Activated T-cell treated with anti-CD3 and anti-CD28 coated beads, Interleukin-2, amount 50 U/mL, for 24 hours (primary cell): ENCODE measurements around the gene HS3ST4.
"Not testable (repeated sequence)": the region's sequence is repeated elsewhere in the genome, so short reads cannot be mapped to it uniquely, and the experiment has no call there.

ENCODE experiments used
- DNase-seq: peaks from one replicate; pipeline ENCODE4 v3.0.0-alpha.2; 2020
- H3K27ac Mint-ChIP-seq: 2 replicates; pipeline ENCODE4 v1.8.0; 2020; ENCODE audit warnings: mild to moderate bottlenecking, mixed read lengths
- H3K27me3 Mint-ChIP-seq: 2 replicates; pipeline ENCODE4 v1.8.0; 2020; ENCODE audit warnings: mixed read lengths
- H3K36me3 Mint-ChIP-seq: 2 replicates; pipeline ENCODE4 v1.8.0; 2020; ENCODE audit warnings: low read depth, mixed read lengths
- H3K4me1 Mint-ChIP-seq: 2 replicates; pipeline ENCODE4 v1.8.0; 2020; ENCODE audit warnings: low read depth, mixed read lengths
- H3K4me3 Mint-ChIP-seq: 2 replicates; pipeline ENCODE4 v1.8.0; 2020; ENCODE audit warnings: mild to moderate bottlenecking, moderate library complexity, mixed read lengths
- H3K9me3 Mint-ChIP-seq: 2 replicates; pipeline ENCODE4 v1.8.0; 2020; ENCODE audit warnings: mixed read lengths

Gene HS3ST4

DNA sequence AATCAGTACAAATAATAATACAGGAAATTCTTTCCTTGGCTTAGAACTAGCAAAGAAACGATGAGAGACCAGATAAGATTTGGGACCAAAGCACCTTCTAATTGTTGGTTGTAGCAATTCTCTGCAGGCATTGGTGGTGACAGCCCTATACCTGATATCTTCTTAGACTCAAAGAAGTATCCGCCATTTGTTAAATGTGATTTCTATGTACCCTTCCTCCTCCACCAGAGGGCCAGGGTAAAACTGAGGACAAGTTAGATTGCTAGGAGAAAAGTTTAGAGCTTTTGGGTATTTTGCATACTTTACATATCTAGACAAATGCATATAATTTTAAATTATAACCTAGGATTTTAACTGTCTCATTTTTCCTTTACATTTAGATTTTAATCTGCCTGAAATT lies 304.3 kb downstream of the HS3ST4 start:
- Mint-ChIP-seq H3K27me3 (peaks cover 5% of the 10 kb centered on the region), H3K4me1 (no peaks in the 10 kb centered on the region), H3K9me3 (no peaks in the 10 kb centered on the region), H3K4me3 (no peak overlapping the region), H3K27ac (no peak overlapping the region), H3K36me3 (no peaks in the 10 kb centered on the region)
- no peak for DNase-seq

DNA sequence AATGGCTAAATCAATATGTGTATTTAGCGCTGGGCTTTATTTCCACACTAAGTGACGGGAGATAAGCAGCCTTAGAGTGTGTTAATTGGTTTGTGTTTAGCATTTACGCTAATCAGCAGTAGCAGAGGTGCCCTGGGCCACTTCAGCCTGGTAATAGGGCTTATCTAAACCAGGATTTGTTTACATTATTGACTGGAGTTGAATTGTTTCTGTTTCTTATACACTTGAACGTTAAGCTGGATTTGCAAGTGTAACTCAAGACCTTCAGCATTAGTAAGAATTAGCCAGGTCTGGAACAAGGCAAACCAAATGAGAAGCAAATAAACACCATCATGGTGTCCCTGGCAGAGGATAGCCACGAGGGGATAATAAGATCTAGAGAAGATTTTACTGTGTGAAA lies 313.6 kb downstream of the HS3ST4 start:
- Mint-ChIP-seq H3K4me3 (no peak overlapping the region), H3K27me3 (peaks cover 21% of the 10 kb centered on the region), H3K4me1 (no peaks in the 10 kb centered on the region), H3K9me3 (peaks cover 2% of the 10 kb centered on the region), H3K36me3 (no peaks in the 10 kb centered on the region), H3K27ac (no peak overlapping the region)
- DNase-seq, result no peak

DNA sequence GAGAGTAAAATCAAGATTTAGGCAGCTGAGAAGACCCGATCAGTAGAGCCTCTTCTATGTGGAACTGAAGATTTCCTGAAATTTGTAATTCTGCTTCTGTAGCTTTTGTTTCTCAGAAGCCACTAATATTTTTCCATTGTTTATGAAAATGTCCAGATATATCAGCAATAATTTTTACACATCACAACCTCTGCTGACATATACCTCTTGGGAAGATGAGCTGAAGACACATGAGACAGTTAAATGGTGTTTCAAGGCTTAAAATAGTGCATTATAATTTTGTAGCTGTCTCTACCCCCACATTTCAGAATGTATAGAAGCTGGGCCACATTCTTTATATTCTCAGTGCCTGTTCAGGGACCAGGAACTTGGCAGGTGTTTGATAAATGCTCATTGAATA lies 320.6 kb downstream of the HS3ST4 start:
- Mint-ChIP-seq H3K27ac (no peak overlapping the region), H3K27me3 (no peaks in the 10 kb centered on the region), H3K9me3 (peaks cover 15% of the 10 kb centered on the region), H3K4me1 (no peaks in the 10 kb centered on the region), H3K36me3 (no peaks in the 10 kb centered on the region), H3K4me3 (no peak overlapping the region)
- no peak for DNase-seq

DNA sequence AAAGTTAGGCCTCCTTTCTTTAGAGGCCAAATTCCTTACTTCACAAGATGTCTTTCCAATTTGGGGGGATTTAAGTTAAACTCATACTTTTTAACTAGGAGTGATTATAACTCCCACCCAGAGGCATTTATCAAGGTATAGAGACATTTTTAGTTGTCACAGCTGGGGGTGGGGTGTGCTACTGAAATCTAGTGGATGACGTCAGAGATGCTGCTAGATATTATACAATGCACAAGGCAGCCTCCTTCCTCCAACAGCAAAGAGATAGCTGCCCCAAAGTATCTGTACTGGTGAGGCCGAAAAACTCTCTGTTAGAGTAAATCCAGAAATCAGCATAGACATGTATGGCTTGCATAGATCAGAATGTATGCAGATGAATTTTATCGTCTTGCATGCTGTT lies 324.0 kb downstream of the HS3ST4 start:
- DNase-seq, result no peak
- Mint-ChIP-seq H3K4me1 (no peaks in the 10 kb centered on the region), H3K4me3 (no peak overlapping the region), H3K9me3 (peaks cover 15% of the 10 kb centered on the region), H3K36me3 (no peaks in the 10 kb centered on the region), H3K27ac (no peak overlapping the region), H3K27me3 (peaks cover 8% of the 10 kb centered on the region)

DNA sequence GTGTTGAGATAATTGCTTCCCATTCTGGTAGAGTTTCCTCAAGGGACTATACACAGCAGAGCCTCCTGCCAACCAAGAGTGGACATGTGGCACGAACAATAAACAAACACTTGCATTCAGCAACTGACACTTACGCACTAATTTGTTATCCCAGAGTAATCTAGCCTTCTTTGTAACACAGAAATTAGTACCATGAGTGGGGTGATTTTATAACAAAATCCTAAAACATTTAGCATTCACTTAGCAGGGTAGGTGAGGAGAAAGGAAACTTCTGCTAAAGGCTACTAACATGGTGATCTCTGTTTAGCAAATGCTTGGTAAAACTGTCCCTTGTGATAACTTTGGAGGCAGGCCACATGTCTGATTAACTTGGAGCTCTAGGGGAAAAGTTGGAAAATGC lies 325.2 kb downstream of the HS3ST4 start:
- Mint-ChIP-seq H3K4me3 (no peak overlapping the region), H3K36me3 (no peaks in the 10 kb centered on the region), H3K9me3 (peaks cover 15% of the 10 kb centered on the region), H3K27me3 (peaks cover 11% of the 10 kb centered on the region), H3K4me1 (no peaks in the 10 kb centered on the region), H3K27ac (no peak overlapping the region)
- no peak for DNase-seq

DNA sequence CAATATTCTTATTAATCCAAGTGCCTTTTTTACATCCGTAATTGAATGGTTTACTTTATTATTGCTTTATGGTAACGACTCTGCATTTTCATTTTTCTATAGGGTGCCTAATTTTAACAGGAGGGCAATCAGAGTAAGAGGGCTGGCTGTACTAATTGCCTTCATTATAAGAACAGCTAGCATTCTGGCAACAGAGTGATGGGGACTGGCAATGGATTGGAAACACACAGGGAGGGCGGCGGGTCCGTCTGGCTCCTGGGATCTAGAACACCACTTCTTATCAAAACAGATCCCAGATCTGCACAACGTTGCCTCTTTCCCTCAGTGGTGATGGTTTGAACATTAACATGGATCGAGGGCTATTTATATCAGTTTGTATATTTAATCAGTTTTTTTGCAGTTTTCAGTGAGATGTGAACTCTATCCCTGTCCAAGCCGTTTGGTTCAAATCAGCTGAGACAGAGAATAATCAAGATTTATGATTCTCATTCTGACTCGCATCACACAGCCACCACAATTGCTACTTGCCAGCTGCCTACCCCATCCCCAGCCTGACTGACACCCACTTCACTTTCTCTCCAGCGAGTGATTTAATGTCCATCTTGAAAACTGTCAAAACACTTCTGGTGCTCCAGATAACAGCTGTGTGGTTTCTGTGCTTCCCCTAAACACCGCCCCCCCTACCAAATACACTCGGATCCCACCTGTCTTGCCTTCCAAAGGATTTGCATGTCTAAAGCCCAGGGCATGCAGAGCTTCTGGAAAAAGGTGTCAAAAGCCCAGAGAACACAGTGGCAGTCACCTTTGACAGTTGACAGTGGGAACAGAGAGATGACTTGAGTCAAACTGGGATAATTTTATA lies 327.9 kb downstream of the HS3ST4 start:
- Mint-ChIP-seq H3K36me3 (no peaks in the 10 kb centered on the region), H3K27me3 (peaks cover 11% of the 10 kb centered on the region), H3K9me3 (peaks cover 12% of the 10 kb centered on the region), H3K4me1 (no peaks in the 10 kb centered on the region), H3K27ac (no peak overlapping the region), H3K4me3 (no peak overlapping the region)
- DNase-seq, result no peak

GRCh38 chr16:26026709-26027450 lies 335.1 kb downstream of the HS3ST4 start:
- DNase-seq, result no peak
- peaks cover 5% of the 10 kb centered on the region for H3K27me3 Mint-ChIP-seq
- no peak overlapping the region for H3K27ac Mint-ChIP-seq
- no peak overlapping the region for H3K4me3 Mint-ChIP-seq
- no peaks in the 10 kb centered on the region for H3K36me3 Mint-ChIP-seq
- H3K4me1 Mint-ChIP-seq, result no peaks in the 10 kb centered on the region
- no peaks in the 10 kb centered on the region for H3K9me3 Mint-ChIP-seq

DNA sequence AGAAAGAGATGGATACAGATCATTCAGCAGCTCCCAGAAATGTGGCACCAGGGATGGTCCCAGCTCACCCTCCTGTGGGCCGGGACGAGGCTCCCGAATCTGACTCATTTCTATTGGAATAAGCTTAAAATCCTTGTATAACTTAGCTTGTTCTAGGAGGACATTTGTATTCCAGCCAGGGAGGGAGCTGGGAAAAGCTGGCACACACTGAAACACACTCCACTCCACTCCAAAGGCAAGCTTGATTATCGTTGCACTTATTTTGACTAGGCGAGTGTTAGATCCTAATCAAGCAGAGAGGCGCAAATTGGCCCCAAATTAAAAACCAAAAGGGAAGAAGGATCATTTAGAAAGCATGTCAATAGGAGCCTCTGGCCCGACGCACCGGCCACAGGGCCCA lies 339.5 kb downstream of the HS3ST4 start:
- H3K4me3 Mint-ChIP-seq, result no peak overlapping the region
- H3K9me3 Mint-ChIP-seq, result no peaks in the 10 kb centered on the region
- H3K36me3 Mint-ChIP-seq, result no peaks in the 10 kb centered on the region
- H3K27me3 Mint-ChIP-seq, result peaks cover 4% of the 10 kb centered on the region
- no peak for DNase-seq
- no peaks in the 10 kb centered on the region for H3K4me1 Mint-ChIP-seq
- no peak overlapping the region for H3K27ac Mint-ChIP-seq

GRCh38 chr16:26032661-26033060 lies 340.9 kb downstream of the HS3ST4 start:
- H3K4me3 Mint-ChIP-seq, H3K36me3 Mint-ChIP-seq, H3K27ac Mint-ChIP-seq, DNase-seq, H3K27me3 Mint-ChIP-seq, H3K4me1 Mint-ChIP-seq, H3K9me3 Mint-ChIP-seq: not testable (repeated sequence)

GRCh38 chr16:26041952-26042668 lies 350.4 kb downstream of the HS3ST4 start:
- Mint-ChIP-seq H3K9me3 (no peaks in the 10 kb centered on the region), H3K36me3 (no peaks in the 10 kb centered on the region), H3K27me3 (peaks cover 5% of the 10 kb centered on the region), H3K27ac (no peak overlapping the region), H3K4me3 (no peak overlapping the region), H3K4me1 (no peaks in the 10 kb centered on the region)
- DNase-seq, result no peak

DNA sequence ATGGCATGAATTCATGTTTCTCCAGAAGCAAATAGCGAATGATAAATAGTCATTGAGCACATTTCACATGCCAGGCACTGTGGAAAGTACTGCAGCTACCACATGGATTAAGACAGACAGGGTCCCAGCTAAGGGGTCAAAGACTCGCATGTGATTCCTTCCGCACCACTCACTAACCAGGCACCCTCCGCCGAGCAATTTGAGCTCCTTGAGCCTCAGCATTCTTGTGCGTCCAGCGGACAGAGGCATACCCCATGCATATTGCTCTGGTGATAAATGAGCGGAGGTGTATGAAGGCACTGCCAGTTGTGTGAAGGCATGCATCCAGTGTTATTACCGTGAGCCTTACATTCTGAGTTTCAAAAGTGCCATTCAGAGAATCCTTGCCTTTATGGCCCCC lies 358.7 kb downstream of the HS3ST4 start:
- Mint-ChIP-seq H3K9me3 (peaks cover 3% of the 10 kb centered on the region), H3K4me1 (no peaks in the 10 kb centered on the region), H3K27ac (no peak overlapping the region), H3K36me3 (no peaks in the 10 kb centered on the region), H3K27me3 (peaks cover 7% of the 10 kb centered on the region), H3K4me3 (no peak overlapping the region)
- DNase-seq, result no peak

- DNase-seq, result no peak
- H3K27me3 Mint-ChIP-seq, result peaks cover 9% of the 10 kb centered on the region
- H3K27ac Mint-ChIP-seq, result no peak overlapping the region
- no peaks in the 10 kb centered on the region for H3K36me3 Mint-ChIP-seq
- H3K4me1 Mint-ChIP-seq, result no peaks in the 10 kb centered on the region
- no peak overlapping the region for H3K4me3 Mint-ChIP-seq
- H3K9me3 Mint-ChIP-seq, result peaks cover 3% of the 10 kb centered on the region
These were observed 359.3 kb downstream of the HS3ST4 start for GRCh38 chr16:26051063-26051462.

DNA sequence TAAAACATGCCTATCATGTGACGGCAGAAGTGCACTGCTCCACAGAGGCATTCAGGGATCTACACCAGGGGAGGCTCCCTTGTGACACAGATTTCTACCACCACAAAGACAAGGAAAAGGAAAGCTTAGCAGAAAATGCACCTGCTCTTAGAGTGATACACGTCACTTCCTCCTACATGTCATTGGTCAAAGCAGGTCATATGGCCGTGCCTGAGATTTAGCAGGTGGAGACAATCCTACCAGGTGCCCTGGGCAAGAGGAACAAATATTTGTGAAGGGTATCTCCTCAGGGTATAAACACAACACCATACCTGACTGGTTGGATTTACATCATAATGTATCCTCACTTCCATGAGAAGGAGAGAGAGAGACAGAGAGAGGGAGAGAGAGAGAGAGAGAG lies 362.1 kb downstream of the HS3ST4 start:
- H3K27ac Mint-ChIP-seq, result no peak overlapping the region
- peaks cover 11% of the 10 kb centered on the region for H3K27me3 Mint-ChIP-seq
- H3K4me3 Mint-ChIP-seq, result no peak overlapping the region
- peaks cover 3% of the 10 kb centered on the region for H3K9me3 Mint-ChIP-seq
- H3K36me3 Mint-ChIP-seq, result no peaks in the 10 kb centered on the region
- H3K4me1 Mint-ChIP-seq, result no peaks in the 10 kb centered on the region
- no peak for DNase-seq

DNA sequence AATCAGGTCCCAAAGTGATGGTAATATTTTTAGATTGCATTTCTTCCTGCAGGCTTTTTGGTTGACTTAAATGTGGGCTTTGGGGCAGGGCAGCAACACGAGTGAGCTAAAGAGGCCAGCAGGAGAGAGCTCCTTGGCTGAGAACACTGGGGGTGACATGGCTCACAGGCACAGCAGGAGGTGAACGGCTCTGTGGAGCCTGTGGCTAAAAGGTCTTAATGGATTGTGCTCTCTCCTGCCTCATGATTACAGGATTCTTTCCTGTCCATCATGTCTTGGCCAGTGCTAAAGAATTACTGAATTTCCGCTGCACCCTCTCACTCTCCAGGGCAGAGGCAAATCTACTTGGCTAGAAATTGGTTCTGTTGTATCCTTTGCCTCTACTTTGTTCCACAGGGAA lies 366.6 kb downstream of the HS3ST4 start:
- DNase-seq, result no peak
- no peaks in the 10 kb centered on the region for H3K36me3 Mint-ChIP-seq
- H3K27ac Mint-ChIP-seq, result no peak overlapping the region
- H3K27me3 Mint-ChIP-seq, result peaks cover 7% of the 10 kb centered on the region
- no peak overlapping the region for H3K4me3 Mint-ChIP-seq
- peaks cover 3% of the 10 kb centered on the region for H3K9me3 Mint-ChIP-seq
- no peaks in the 10 kb centered on the region for H3K4me1 Mint-ChIP-seq
